ENCODE results near the gene TLE2. TPM values are rescaled to one million over a fixed set of nuclear protein-coding genes. Genes with fewer than 3 reads are reported as not detected.

The TLE2 gene
- polyA plus RNA-seq, 1 donor (not counting 4 experiments of a cell fraction or from before 2014, with no cell fraction given) = 0.88 TPM

GRCh38 chr19:2988568-2988967 is 40.5 kb downstream of the TLE2 start:
- FAIRE-seq = no peak
- dilution Hi-C loops (cut with MboI; ENCODE audit: extremely low pct_ligation_motif_present, low sequenced_read_pairs) = no loop called here
- H3K4me2 ChIP-seq (ENCODE audit: control insufficient read depth, extremely low read depth, insufficient read depth, low read depth, low read length) = no peak overlapping the region

GRCh38 chr19:2987797-2988196 is 41.3 kb downstream of the TLE2 start:
- DNase-seq (ENCODE audit: low read depth, low spot score) (no peak), FAIRE-seq (no peak)
- no peak overlapping the region for H3K9ac ChIP-seq (ENCODE audit: control insufficient read depth, extremely low read depth, insufficient read depth, low read length)
- H2AFZ ChIP-seq (ENCODE audit: control insufficient read depth, low read length) = no peak overlapping the region
- H3K79me2 ChIP-seq (ENCODE audit: control insufficient read depth, insufficient read depth, low read length) = no peaks in the 10 kb centered on the region
- H3K4me3 ChIP-seq (ENCODE audit: control insufficient read depth in 2 of 3, extremely low read depth in 1 of 3, insufficient read depth in 2 of 3, low read depth in 1 of 3, low read length in 3 of 3) = no peak overlapping the region
- no peaks in the 10 kb centered on the region for H3K27me3 ChIP-seq (ENCODE audit: control insufficient read depth, extremely low read depth, insufficient read depth, low read length)
- TF ChIP-seq EZH2 (IDR thresholded peaks at IDR 0.05; ENCODE audit: low read length) = no peak
- TF ChIP-seq CTCF (optimal IDR thresholded peaks at IDR 0.05 in 1 of 3, IDR thresholded peaks at IDR 0.05 in 1 of 3, conservative IDR thresholded peaks at IDR 0.05 in 1 of 3; ENCODE audit: extremely low read depth in 1 of 3, insufficient read depth in 2 of 3, low read length in 3 of 3) = no peak
- no peaks in the 10 kb centered on the region for H4K20me1 ChIP-seq (ENCODE audit: control insufficient read depth, extremely low read depth, insufficient read depth, low read length)
- no peaks in the 10 kb centered on the region for H3K9me3 ChIP-seq (ENCODE audit: control insufficient read depth, low read depth, low read length)
- no peak overlapping the region for H3K27ac ChIP-seq (ENCODE audit: control insufficient read depth, insufficient read depth, low read length)
- H3K9me1 ChIP-seq (ENCODE audit: control insufficient read depth, extremely low read depth, insufficient read depth, low read length) = no peaks in the 10 kb centered on the region
- dilution Hi-C loops (cut with MboI; ENCODE audit: extremely low pct_ligation_motif_present, low sequenced_read_pairs) = no loop called here
- no peak overlapping the region for H3K4me2 ChIP-seq (ENCODE audit: control insufficient read depth, extremely low read depth, insufficient read depth, low read depth, low read length)
- no peaks in the 10 kb centered on the region for H3K36me3 ChIP-seq (ENCODE audit: control insufficient read depth in 2 of 2, extremely low read depth in 1 of 2, insufficient read depth in 2 of 2, low read length in 2 of 2)
- peaks cover 15% of the 10 kb centered on the region for H3K4me1 ChIP-seq (ENCODE audit: control insufficient read depth, extremely low read depth, insufficient read depth, low read length)

More at GRCh38 chr19:2988568-2988967, 40.5 kb downstream of the TLE2 start:
- no peak for DNase-seq (ENCODE audit: low read depth, low spot score)
- TF ChIP-seq CTCF (optimal IDR thresholded peaks at IDR 0.05 in 1 of 3, IDR thresholded peaks at IDR 0.05 in 1 of 3, conservative IDR thresholded peaks at IDR 0.05 in 1 of 3; ENCODE audit: extremely low read depth in 1 of 3, insufficient read depth in 2 of 3, low read length in 3 of 3) (no peak), EZH2 (IDR thresholded peaks at IDR 0.05; ENCODE audit: low read length) (no peak)
- Histone ChIP-seq H4K20me1 (ENCODE audit: control insufficient read depth, extremely low read depth, insufficient read depth, low read length) (no peaks in the 10 kb centered on the region), H3K9me1 (ENCODE audit: control insufficient read depth, extremely low read depth, insufficient read depth, low read length) (no peaks in the 10 kb centered on the region), H2AFZ (ENCODE audit: control insufficient read depth, low read length) (no peak overlapping the region), H3K27ac (ENCODE audit: control insufficient read depth, insufficient read depth, low read length) (no peak overlapping the region), H3K4me3 (ENCODE audit: control insufficient read depth in 2 of 3, extremely low read depth in 1 of 3, insufficient read depth in 2 of 3, low read depth in 1 of 3, low read length in 3 of 3) (no peak overlapping the region), H3K4me1 (ENCODE audit: control insufficient read depth, extremely low read depth, insufficient read depth, low read length) (peaks cover 7% of the 10 kb centered on the region), H3K9ac (ENCODE audit: control insufficient read depth, extremely low read depth, insufficient read depth, low read length) (no peak overlapping the region), H3K36me3 (ENCODE audit: control insufficient read depth in 2 of 2, extremely low read depth in 1 of 2, insufficient read depth in 2 of 2, low read length in 2 of 2) (no peaks in the 10 kb centered on the region), H3K9me3 (ENCODE audit: control insufficient read depth, low read depth, low read length) (no peaks in the 10 kb centered on the region), H3K79me2 (ENCODE audit: control insufficient read depth, insufficient read depth, low read length) (no peaks in the 10 kb centered on the region), H3K27me3 (ENCODE audit: control insufficient read depth, extremely low read depth, insufficient read depth, low read length) (no peaks in the 10 kb centered on the region)

All from keratinocyte (primary cell).